NCI-H146 (cell line): Measurements from ENCODE around the gene CX3CR1.

Experiments
- DNase-seq: peaks from one replicate; lab custom pipeline; 2025; lab: John Stamatoyannopoulos, UW

Gene CX3CR1

GRCh38 chr3:39291903-39292329 lies 12.1 kb upstream of the CX3CR1 start:
- peak; percentile 28 for DNase-seq

DNA sequence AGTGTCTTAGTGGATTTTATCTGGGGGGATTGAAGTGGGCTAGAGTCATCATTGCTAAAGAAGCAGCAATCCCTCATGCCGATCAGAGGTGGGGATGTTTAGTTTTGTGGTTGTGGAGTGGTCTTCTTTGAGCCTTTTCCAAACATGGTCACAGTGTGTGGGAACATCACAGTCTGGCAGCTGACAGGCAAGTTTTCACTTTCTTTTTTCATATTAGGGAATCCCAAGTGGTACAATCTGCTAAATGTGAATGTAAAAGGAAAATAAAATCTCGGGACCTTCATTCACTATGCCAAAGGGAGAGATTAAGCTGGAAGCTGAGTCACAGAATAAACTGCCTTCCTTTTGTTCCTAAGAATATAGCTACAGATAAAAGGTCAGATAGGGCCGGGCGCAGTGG lies 10.4 kb upstream of the CX3CR1 start:
- no peak for DNase-seq

DNA sequence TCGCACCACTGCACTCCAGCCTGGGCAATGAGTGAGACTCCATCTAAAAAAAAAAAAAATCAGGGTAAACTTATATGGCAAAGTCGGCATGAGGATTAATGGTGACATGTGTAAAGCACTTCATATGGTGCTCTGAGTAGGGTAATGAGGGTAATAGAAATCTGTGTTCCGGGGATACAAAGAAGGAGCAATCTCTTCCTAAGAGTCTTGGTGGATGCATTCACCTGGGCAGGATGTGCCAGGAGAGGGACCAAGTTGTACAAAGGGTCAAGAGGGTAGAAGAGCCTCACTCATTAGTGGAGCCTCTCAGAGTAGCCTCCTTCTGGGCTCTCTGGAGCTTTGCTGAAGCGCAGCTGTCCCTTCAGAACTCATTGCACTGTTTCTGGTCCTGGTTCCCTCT lies 9.3 kb upstream of the CX3CR1 start:
- DNase-seq: no peak

GRCh38 chr3:39288300-39288808 lies 8.5 kb upstream of the CX3CR1 start:
- DNase-seq: peak; percentile 72

GRCh38 chr3:39287216-39288164 lies 7.7 kb upstream of the CX3CR1 start:
- no peak for DNase-seq

- DNase-seq: no peak
These were observed 6.9 kb upstream of the CX3CR1 start for GRCh38 chr3:39286771-39287170.

- no peak for DNase-seq
These were observed 5.5 kb upstream of the CX3CR1 start for GRCh38 chr3:39285332-39285731.

DNA sequence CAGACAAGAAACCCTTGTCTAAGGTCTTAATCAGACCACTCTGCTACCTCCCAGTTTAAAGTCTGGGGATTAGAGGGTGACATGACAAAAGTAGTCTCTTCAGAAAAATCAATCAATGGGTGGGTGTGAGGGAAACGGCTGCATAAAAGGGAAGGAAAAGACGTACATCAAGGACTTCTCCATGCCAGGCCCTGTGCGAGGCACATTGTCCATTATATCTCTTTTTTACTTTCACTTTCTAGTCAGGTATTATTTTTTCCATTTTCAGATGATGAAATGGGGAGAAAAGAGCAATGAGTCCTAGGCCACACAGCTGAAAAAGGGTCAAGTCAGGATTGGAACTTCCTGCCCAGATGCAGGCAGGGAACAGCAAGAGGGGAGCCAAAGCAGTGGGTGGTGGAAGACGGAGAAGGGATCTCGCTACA lies 4.6 kb upstream of the CX3CR1 start:
- no peak for DNase-seq

- no peak for DNase-seq
These were observed 2.2 kb upstream of the CX3CR1 start for GRCh38 chr3:39282057-39282456.

DNA sequence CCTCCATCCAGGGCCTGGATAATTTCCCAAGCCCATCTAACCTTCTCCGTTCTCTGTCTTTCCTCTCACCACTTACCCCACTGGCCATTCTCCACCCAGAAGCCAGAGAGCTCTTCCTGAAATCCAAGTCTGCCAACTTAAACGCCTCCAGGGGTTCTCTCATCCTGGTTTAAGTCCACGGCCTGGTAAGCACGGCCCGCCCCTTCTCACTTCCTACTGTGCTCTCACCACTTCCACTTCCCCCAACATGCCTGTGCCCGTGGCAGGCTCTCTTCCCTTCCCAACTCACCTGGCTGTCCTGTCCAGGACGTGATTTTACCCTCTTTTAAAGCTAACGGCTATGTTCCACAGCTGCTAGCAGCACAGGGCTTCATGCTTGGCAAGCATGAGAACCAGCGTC lies 1.7 kb upstream of the CX3CR1 start:
- DNase-seq: no peak

GRCh38 chr3:39280571-39280970 lies 735 bp upstream of the CX3CR1 start:
- no peak for DNase-seq

DNA sequence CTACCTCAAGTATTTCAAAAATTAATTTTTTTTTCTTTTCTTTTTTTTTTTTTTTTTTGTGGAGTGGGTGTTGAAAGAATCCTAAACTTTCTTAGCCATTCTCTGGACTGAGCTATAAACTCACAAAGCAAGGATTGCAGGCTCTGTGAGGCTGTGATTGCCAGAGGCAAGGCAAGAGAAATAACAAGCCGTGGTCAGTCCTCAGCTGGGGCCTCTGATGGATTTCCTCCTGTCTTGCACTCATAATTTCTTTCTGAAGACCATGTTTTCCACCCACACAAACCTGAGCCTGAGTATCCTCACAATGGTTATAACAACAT lies 1.3 kb downstream of the CX3CR1 start:
- no peak for DNase-seq

DNA sequence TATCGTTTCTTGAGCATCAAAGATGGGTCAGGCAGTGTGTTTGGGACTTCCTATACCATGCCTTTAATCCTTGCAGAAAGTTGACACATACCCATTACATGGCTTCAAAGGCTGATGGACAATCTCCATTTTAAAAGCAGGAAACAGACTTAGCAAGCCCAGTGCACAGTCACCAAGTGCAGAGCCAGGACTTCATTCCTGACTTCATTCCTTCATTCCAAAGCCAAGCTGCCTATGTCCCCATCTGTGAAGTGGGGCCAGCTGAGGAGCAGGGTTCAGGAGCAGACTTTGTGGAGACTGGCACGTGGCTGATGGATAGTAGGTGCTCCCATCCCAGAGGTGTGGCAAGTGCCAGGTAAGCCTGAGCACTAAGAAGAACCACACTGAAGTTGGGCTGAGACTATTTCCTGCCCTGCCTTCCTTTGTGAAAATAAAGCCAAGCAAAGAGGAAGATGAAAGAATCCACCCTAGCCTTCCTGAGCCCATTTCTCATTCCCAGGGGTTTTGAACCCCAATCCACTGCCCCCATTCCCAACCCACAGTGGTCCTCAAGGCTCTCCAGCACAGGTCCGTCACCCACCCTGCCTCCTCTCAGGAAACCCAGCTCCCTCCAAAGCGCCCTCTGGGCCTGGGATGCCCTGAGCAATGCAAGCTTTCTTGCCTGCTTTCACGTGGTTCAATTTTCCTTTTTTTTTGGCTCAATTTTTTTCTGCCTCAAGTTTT lies 1.8 kb downstream of the CX3CR1 start:
- DNase-seq: no peak

GRCh38 chr3:39276746-39277145 lies 3.1 kb downstream of the CX3CR1 start:
- no peak for DNase-seq

DNA sequence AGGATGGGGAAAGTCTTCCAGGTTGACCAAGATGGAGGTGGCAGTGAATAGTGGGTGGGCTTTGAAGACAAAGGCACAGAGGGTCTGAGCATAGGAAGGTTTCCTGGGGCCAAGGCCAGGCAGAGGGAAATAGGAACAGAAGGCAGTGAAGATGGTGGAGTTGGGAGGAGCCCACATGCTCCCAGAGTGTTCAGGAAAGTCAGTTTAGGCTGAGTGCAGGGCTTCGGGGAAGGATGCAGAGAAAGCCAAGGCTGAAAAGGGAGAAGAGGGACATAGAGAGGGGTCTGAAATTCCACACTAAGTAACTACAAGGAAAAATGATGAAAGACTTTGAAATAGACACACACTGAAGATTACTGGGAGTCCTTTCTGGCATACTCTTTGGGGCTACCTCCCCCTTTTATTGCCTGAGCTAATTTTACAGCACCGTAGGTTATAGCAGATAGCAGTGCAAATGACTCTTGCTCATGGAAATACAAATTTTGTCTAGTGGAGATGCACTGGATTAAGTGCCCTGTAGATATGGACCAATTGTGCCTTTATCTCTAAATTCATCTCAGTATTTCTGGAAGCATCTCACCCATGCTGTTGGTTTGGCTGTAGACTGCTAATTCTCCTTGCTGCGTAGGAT lies 3.8 kb downstream of the CX3CR1 start:
- DNase-seq: no peak

GRCh38 chr3:39275052-39275451 lies 4.8 kb downstream of the CX3CR1 start:
- no peak for DNase-seq

GRCh38 chr3:39273119-39273518 lies 6.7 kb downstream of the CX3CR1 start:
- no peak for DNase-seq

DNA sequence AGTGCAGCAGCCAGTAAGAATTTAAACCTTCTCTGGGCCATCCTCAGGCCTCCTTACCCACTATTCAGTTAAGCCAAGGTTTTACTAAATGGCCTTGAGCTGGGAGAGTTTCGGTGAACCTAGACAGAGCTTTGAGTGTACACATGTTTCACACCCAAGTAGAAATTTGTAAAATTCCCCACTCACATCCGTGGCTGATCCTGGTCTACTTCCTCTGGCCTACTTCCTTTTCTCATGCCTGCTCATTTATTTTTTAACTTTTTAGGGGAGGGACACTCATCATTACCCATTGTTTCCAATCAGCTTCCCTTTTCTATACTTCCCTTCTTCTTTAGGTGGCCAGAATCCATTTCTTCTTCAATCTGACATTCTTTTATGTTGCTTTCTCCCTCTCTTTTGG lies 7.6 kb downstream of the CX3CR1 start:
- DNase-seq: no peak

- no peak for DNase-seq
These were observed 8.4 kb downstream of the CX3CR1 start for GRCh38 chr3:39271363-39271914.

GRCh38 chr3:39269528-39269927 lies 10.3 kb downstream of the CX3CR1 start:
- no peak for DNase-seq

DNA sequence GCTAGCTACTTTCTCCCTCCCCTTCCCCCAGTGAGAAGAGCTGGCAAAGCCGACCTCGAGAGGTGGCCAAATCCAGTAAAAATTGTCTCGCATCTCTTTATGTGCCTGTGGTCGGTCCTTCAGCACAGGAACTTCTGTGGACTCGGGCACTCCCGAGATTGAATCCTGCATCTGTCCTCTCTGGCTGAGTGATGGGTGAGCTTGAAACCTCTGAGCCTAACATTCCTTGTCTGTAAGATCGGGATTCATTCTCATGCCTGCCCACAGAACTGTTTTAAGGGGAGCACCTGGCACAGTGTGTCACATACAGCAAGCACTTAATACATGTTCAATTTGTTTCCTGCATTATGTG lies 11.3 kb downstream of the CX3CR1 start:
- DNase-seq: no peak
